H1 (cell line): ENCODE measurements around the gene PPP1R12C. TPM values are rescaled to one million over a fixed set of nuclear protein-coding genes. Genes with fewer than 3 reads are reported as not detected.

ENCODE experiments used
- CTCF ChIA-PET: fragments of 300-600 bp; sonication (Branson Sonifier 250); formaldehyde crosslinking; loops from one replicate; lab custom pipeline; 2021; ENCODE audit not compliant: partially characterized antibody; lab: Charles Lee
- POLR2A ChIA-PET: fragments of 300-600 bp; sonication (Branson Sonifier 250); formaldehyde crosslinking; loops from one replicate; lab custom pipeline; 2021; ENCODE audit warnings: inconsistent platforms; ENCODE audit not compliant: partially characterized antibody; lab: Charles Lee
- DNase-seq, 2 experiments: peaks; one replicate each; pipeline versions ENCODE4 v3.0.0 to v3.0.0-alpha.2; 2010 to 2022; ENCODE audit warnings: low spot score in 2 of 2, low read depth in 1 of 2, mixed read lengths in 1 of 2
- FAIRE-seq: peaks from 2 replicates; lab custom pipeline; 2011; peaks lifted over from hg19 to GRCh38; lab: Jason Lieb, UNC
- H2AFZ ChIP-seq: 2 replicates; pipeline ENCODE4 v1.8.1; 2012; ENCODE audit warnings: low read length, inconsistent platforms
- H2AK5ac ChIP-seq: 2 replicates; pipeline ENCODE4 v1.6.1; 2013; ENCODE audit warnings: low read depth, low read length
- H2BK120ac ChIP-seq: replicated peaks from 2 replicates; pipeline ENCODE3; 2013; ENCODE audit warnings: low read depth, low read length, inconsistent platforms
- H2BK12ac ChIP-seq: 2 replicates; pipeline ENCODE4 v1.6.1; 2013; ENCODE audit warnings: low read depth, low read length
- H2BK15ac ChIP-seq: 2 replicates; pipeline ENCODE4 v1.6.1; 2013; ENCODE audit warnings: low read length
- H2BK20ac ChIP-seq: 2 replicates; pipeline ENCODE4 v1.6.1; 2013; ENCODE audit warnings: low read length
- H2BK5ac ChIP-seq: 2 replicates; pipeline ENCODE4 v1.6.1; 2013; ENCODE audit warnings: low read depth, low read length
- H3K14ac ChIP-seq: 2 replicates; pipeline ENCODE4 v1.6.1; 2013; ENCODE audit warnings: inconsistent platforms; ENCODE audit not compliant: insufficient read length
- H3K18ac ChIP-seq: 2 replicates; pipeline ENCODE4 v1.6.1; 2013; ENCODE audit warnings: low read length; ENCODE audit errors: extremely low read depth
- H3K23ac ChIP-seq: 2 replicates; pipeline ENCODE4 v1.6.1; 2013; ENCODE audit warnings: inconsistent platforms; ENCODE audit not compliant: insufficient read length
- H3K23me2 ChIP-seq: 2 replicates; pipeline ENCODE4 v1.6.1; 2013; ENCODE audit warnings: low read depth, low read length
- H3K27ac ChIP-seq: 2 replicates; pipeline ENCODE4 v1.6.1; 2011; ENCODE audit warnings: low read depth, low read length, inconsistent platforms
- H3K27me3 ChIP-seq, 4 experiments: replicated peaks in 1 of 4; 1 replicate in 1 of 4; 2 replicates in 3 of 4; pipeline versions ENCODE4 v1.6.1 to v1.8.1; 2011 to 2013; ENCODE audit warnings: low read length in 3 of 4, mild to moderate bottlenecking in 3 of 4, inconsistent platforms in 2 of 4, mixed read lengths in 2 of 4, moderate library complexity in 1 of 4; ENCODE audit not compliant: control insufficient read depth in 3 of 4, insufficient read depth in 3 of 4; ENCODE audit errors: extremely low read depth in 1 of 4
- H3K36me3 ChIP-seq, 4 experiments: 2 replicates each; pipeline versions ENCODE4 v1.6.1 to v1.8.1; 2011 to 2013; ENCODE audit warnings: mild to moderate bottlenecking in 4 of 4, low read length in 3 of 4, moderate library complexity in 2 of 4, control low read depth in 1 of 4, inconsistent platforms in 1 of 4; ENCODE audit not compliant: insufficient read depth in 4 of 4, control insufficient read depth in 2 of 4
- H3K4ac ChIP-seq: replicated peaks from 2 replicates; pipeline ENCODE3; 2013; ENCODE audit warnings: low read length, low read depth, mixed read lengths, inconsistent platforms; ENCODE audit not compliant: insufficient read length
- H3K4me1 ChIP-seq, 4 experiments: replicated peaks in 1 of 4; 1 replicate in 1 of 4; 2 replicates in 3 of 4; pipeline versions ENCODE4 v1.6.1 to v1.8.1; 2011 to 2013; ENCODE audit warnings: low read length in 3 of 4, inconsistent platforms in 2 of 4, mixed read lengths in 1 of 4; ENCODE audit not compliant: insufficient read depth in 4 of 4, control insufficient read depth in 3 of 4
- H3K4me2 ChIP-seq, 2 experiments: 2 replicates each; pipeline versions ENCODE4 v1.6.1 to v1.8.1; 2011 to 2013; ENCODE audit warnings: low read depth in 2 of 2, low read length in 2 of 2, control low read depth in 1 of 2, inconsistent platforms in 1 of 2, mild to moderate bottlenecking in 1 of 2; ENCODE audit not compliant: insufficient read depth in 1 of 2
- H3K4me3 ChIP-seq, 4 experiments: fragments of 200-600, 300-600 bp in 1 of 4; sonication (generic), shearing (Covaris generic), sonication (Bioruptor Twin) in 1 of 4; 2 replicates each; pipeline versions ENCODE4 v1.5.1 to v1.8.1; 2011 to 2016; ENCODE audit warnings: low read length in 4 of 4, low read depth in 3 of 4, control low read depth in 2 of 4, inconsistent platforms in 2 of 4, mild to moderate bottlenecking in 2 of 4, mixed read lengths in 1 of 4, moderate library complexity in 1 of 4; ENCODE audit not compliant: insufficient read depth in 2 of 4; ENCODE audit errors: extremely low read depth in 1 of 4
- H3K56ac ChIP-seq: replicated peaks from 2 replicates; pipeline ENCODE3; 2013; ENCODE audit warnings: low read depth, mild to moderate bottlenecking, mixed read lengths, low read length, inconsistent platforms; ENCODE audit not compliant: insufficient read length
- H3K79me1 ChIP-seq: 2 replicates; pipeline ENCODE4 v1.6.1; 2013; ENCODE audit warnings: low read depth, low read length, control low read depth
- H3K79me2 ChIP-seq, 2 experiments: 2 replicates each; pipeline versions ENCODE4 v1.6.1 to v1.8.1; 2012 to 2013; ENCODE audit warnings: low read length in 2 of 2, mild to moderate bottlenecking in 2 of 2, inconsistent platforms in 1 of 2; ENCODE audit not compliant: insufficient read depth in 2 of 2, control insufficient read depth in 1 of 2
- H3K9ac ChIP-seq, 4 experiments: replicated peaks in 1 of 4; 1 replicate in 1 of 4; 2 replicates in 3 of 4; pipeline versions ENCODE4 v1.6.1 to v1.8.1; 2011 to 2013; ENCODE audit warnings: low read depth in 3 of 4, low read length in 3 of 4, control low read depth in 2 of 4, mild to moderate bottlenecking in 2 of 4, moderate library complexity in 2 of 4, inconsistent platforms in 1 of 4; ENCODE audit errors: extremely low read depth in 1 of 4
- H3K9me3 ChIP-seq, 2 experiments: 2 replicates each; pipeline versions ENCODE4 v1.6.1 to v1.8.1; 2012 to 2013; ENCODE audit warnings: mild to moderate bottlenecking in 2 of 2, moderate library complexity in 2 of 2, control low read depth in 1 of 2, inconsistent platforms in 1 of 2, low read depth in 1 of 2, low read length in 1 of 2, mixed read lengths in 1 of 2; ENCODE audit not compliant: insufficient read depth in 2 of 2
- H4K20me1 ChIP-seq, 2 experiments: replicated peaks in 1 of 2; 2 replicates each; pipeline versions ENCODE3 to v1.8.1; 2011 to 2013; ENCODE audit warnings: inconsistent platforms in 2 of 2, low read length in 2 of 2, mild to moderate bottlenecking in 1 of 2; ENCODE audit not compliant: insufficient read depth in 2 of 2, control insufficient read depth in 1 of 2
- H4K5ac ChIP-seq: 2 replicates; pipeline ENCODE4 v1.6.1; 2013; ENCODE audit warnings: low read length, low read depth, mixed read lengths, inconsistent platforms; ENCODE audit not compliant: insufficient read length
- H4K8ac ChIP-seq: 2 replicates; pipeline ENCODE4 v1.8.0; 2013; ENCODE audit warnings: mild to moderate bottlenecking, moderate library complexity, low read length, inconsistent platforms; ENCODE audit not compliant: insufficient read depth; ENCODE audit errors: extremely low read depth
- H4K91ac ChIP-seq: replicated peaks from 2 replicates; pipeline ENCODE3; 2013; ENCODE audit warnings: low read length, mixed read lengths, inconsistent platforms; ENCODE audit not compliant: insufficient read length
- BCL11A ChIP-seq, 2 experiments: IDR thresholded peaks; one replicate each; pipeline ENCODE4 v1.6.1; 2011; ENCODE audit warnings: low read depth in 2 of 2, low read length in 2 of 2, mild to moderate bottlenecking in 2 of 2
- BRCA1 ChIP-seq: IDR thresholded peaks from 2 replicates; pipeline ENCODE4 v1.6.1; 2012; ENCODE audit warnings: low read depth, low read length, improper control_type of control experiment
- EP300 ChIP-seq, 2 experiments: IDR thresholded peaks; 1 replicate in 1 of 2; 2 replicates in 1 of 2; pipeline ENCODE4 v1.6.1; 2011 to 2012; ENCODE audit warnings: low read depth in 2 of 2, low read length in 2 of 2, mild to moderate bottlenecking in 2 of 2, borderline replicate concordance in 1 of 2, inconsistent platforms in 1 of 2, moderate library complexity in 1 of 2
- EZH2 ChIP-seq: fragments of 200-600 bp; sonication (generic); IDR thresholded peaks from 2 replicates; pipeline ENCODE4 v1.7.1; 2012; ENCODE audit warnings: low read depth, mild to moderate bottlenecking, moderate library complexity, low read length, inconsistent platforms; ENCODE audit not compliant: severe bottlenecking
- GTF2F1 ChIP-seq: IDR thresholded peaks from 2 replicates; pipeline ENCODE4 v1.6.1; 2012; ENCODE audit warnings: low read depth, low read length, improper control_type of control experiment, borderline replicate concordance
- MAFK ChIP-seq: IDR thresholded peaks from 2 replicates; pipeline ENCODE4 v1.6.1; 2012; ENCODE audit warnings: low read depth, mild to moderate bottlenecking, improper control_type of control experiment, low read length
- NRF1 ChIP-seq: IDR thresholded peaks from 2 replicates; pipeline ENCODE4 v1.6.1; 2011; ENCODE audit warnings: mild to moderate bottlenecking, low read depth, low read length, improper control_type of control experiment
- RXRA ChIP-seq: IDR thresholded peaks from 2 replicates; pipeline ENCODE4 v1.6.1; 2011; ENCODE audit warnings: low read depth, mild to moderate bottlenecking, low read length, moderate library complexity; ENCODE audit not compliant: insufficient read depth
- SP1 ChIP-seq: IDR thresholded peaks from 2 replicates; pipeline ENCODE4 v1.6.1; 2011; ENCODE audit warnings: low read depth, low read length
- TBP ChIP-seq: IDR thresholded peaks from 2 replicates; pipeline ENCODE4 v1.6.1; 2011; ENCODE audit warnings: low read depth, low read length, improper control_type of control experiment
- TCF12 ChIP-seq: IDR thresholded peaks from 2 replicates; pipeline ENCODE4 v1.6.1; 2011; ENCODE audit warnings: low read depth, mild to moderate bottlenecking, low read length
- WGBS, 2 experiments: shearing (Covaris generic) in 1 of 2; methylation state at CpG; one replicate each; pipeline versions ENCODE4 v1.1.6 to v1.1.7; 2013 to 2015; ENCODE audit warnings: low lambda C conversion rate in 2 of 2, mixed read lengths in 2 of 2, inconsistent platforms in 1 of 2, low coverage in 1 of 2, missing lambda C conversion rate in 1 of 2; ENCODE audit not compliant: insufficient replicate concordance in 2 of 2, insufficient coverage in 1 of 2, insufficient read length in 1 of 2; ENCODE audit errors: extremely low coverage in 1 of 2, missing lambda C conversion rate in 1 of 2; 5-methylcytosine and 5-hydroxymethylcytosine counted together
- polyA plus RNA-seq, 7 experiments: library from polyadenylated mRNA; depleted of rRNA in 3 of 7; stranded (reverse) in 5 of 7; unstranded in 2 of 7; fragments of >200 nt in 5 of 7; fragments of 200-250 nt in 2 of 7; gene quantifications; 1 replicate in 5 of 7; 2 replicates in 1 of 7; 4 replicates in 1 of 7; pipeline versions ENCODE4 v1.2.1 to v1.2.3, GENCODE V29; 2011 to 2013; ENCODE audit warnings: missing spikeins in 2 of 7, mixed read lengths in 2 of 7
- total RNA-seq: library from RNA; stranded (reverse); fragmentation: NEBNext Ultra II Directional; extraction: Animal tissue kit (Norgen Biotek cat#: 25700); gene quantifications from 2 replicates; pipeline ENCODE4 v1.2.1, GENCODE V29; 2021
- TF ChIP-seq, protein P1 (sequence below): IDR thresholded peaks from 2 replicates; pipeline ENCODE4 v1.6.1; 2012; ENCODE audit warnings: inconsistent platforms

Gene PPP1R12C
- total and polyA plus RNA-seq, 2 of the 8 experiments (the other 6 are each of a cell fraction or from before 2014, with no cell fraction given): 31.7 to 71.5 TPM

DNA sequence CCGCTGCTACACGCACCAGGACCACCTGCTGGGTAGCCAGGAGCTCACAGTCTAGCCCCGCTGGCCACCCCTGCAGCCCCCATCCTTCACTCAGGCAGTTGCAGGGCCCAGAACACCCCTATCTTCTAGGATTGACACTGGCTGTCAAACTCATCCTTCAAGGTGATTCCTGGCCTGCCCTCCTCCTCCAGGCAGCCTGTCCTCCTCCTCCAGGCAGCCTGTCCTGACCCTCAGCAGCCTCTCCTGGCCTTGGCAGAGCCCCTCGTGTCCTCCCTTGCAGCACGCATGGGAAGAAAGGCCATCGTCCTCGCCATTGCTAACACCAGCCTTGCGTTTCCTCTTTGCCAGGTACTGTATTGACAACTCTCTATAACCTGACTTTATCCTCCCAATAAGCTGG, 45.5 kb downstream of the PPP1R12C start:
- peaks cover 4% of the 10 kb centered on the region for H3K23me2 ChIP-seq
- H3K79me2 ChIP-seq: no peaks in the 10 kb centered on the region
- POLR2A ChIA-PET: interaction anchor here (0.6 to 6.2 kb wide), 4 partner anchors 9 to 94 kb away, joined by 3 to 33 read pairs (median 10); partner anchors contain the start of gene DNAAF3
- H3K36me3 ChIP-seq: no peaks in the 10 kb centered on the region
- H4K5ac ChIP-seq: no peak overlapping the region
- peaks cover 0 to 19% (median 9%) of the 10 kb centered on the region in 4 experiments; a peak in 6 of 7 replicates for H3K4me1 ChIP-seq
- no peak overlapping the region for H4K8ac ChIP-seq
- H3K56ac ChIP-seq: no peak overlapping the region
- H2AFZ ChIP-seq: no peak overlapping the region
- H3K18ac ChIP-seq: no peak overlapping the region; the same call in 1 of the 2 replicates
- H3K4me3 ChIP-seq: no peak overlapping the region
- CTCF ChIA-PET: no interaction called here
- 0 out of 2 replicates have a peak overlapping the region, but pooled peaks have one; percentile 49 for H2BK5ac ChIP-seq
- WGBS, 2 experiments: 61% methylated on average over 8 of the region's 8 CpGs; no CpG with 5 or more reads in 1 of the 2 experiments
- H3K9ac ChIP-seq: no peak overlapping the region
- peaks cover 15 to 62% (median 45%) of the 10 kb centered on the region in 4 experiments for H3K27me3 ChIP-seq
- no peak overlapping the region for H3K23ac ChIP-seq
- H2BK120ac ChIP-seq: no peak overlapping the region
- H2AK5ac ChIP-seq: 0 out of 2 replicates have a peak overlapping the region, but pooled peaks have one; percentile 61
- 0 out of 2 replicates have a peak overlapping the region, but pooled peaks have one; percentile 86 for H2BK20ac ChIP-seq
- H3K14ac ChIP-seq: no peak overlapping the region
- DNase-seq (no peak), FAIRE-seq (no peak)
- H2BK12ac ChIP-seq: peak overlapping the region; percentile 84; the same call in 1 of the 2 replicates
- peak overlapping the region; percentile 95; the same call in 1 of the 2 replicates for H2BK15ac ChIP-seq
- H3K4me2 ChIP-seq: no peak overlapping the region
- no peaks in the 10 kb centered on the region for H3K79me1 ChIP-seq
- no peak overlapping the region for H4K91ac ChIP-seq
- H3K27ac ChIP-seq: no peak overlapping the region
- no peaks in the 10 kb centered on the region for H3K9me3 ChIP-seq
- H4K20me1 ChIP-seq: peaks cover 0 to 3% of the 10 kb centered on the region in 2 experiments
- no peak overlapping the region for H3K4ac ChIP-seq
- TF ChIP-seq TCF12 (no peak), BRCA1 (no peak), SP1 (no peak), GTF2F1 (no peak), NRF1 (no peak), BCL11A (IDR thresholded peaks at IDR 0.05; ENCODE audit: low read depth in 2 of 2, low read length in 2 of 2) (no peak), RXRA (no peak), EZH2 (no peak), EP300 (IDR thresholded peaks at IDR 0.05; ENCODE audit: borderline replicate concordance in 1 of 2, low read depth in 2 of 2, low read length in 2 of 2) (no peak), TBP (no peak), MAFK (no peak)
- TF ChIP-seq, protein P1, sequence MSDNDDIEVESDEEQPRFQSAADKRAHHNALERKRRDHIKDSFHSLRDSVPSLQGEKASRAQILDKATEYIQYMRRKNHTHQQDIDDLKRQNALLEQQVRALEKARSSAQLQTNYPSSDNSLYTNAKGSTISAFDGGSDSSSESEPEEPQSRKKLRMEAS: no peak
